RPMI7951 (cell line): ENCODE results near the gene HMGA1. TPM values are rescaled to one million over a fixed set of nuclear protein-coding genes. Genes with fewer than 3 reads are reported as not detected.
"Not testable (repeated sequence)": the region's sequence is repeated elsewhere in the genome, so short reads cannot be mapped to it uniquely, and the experiment has no call there.

Experiments used
- DNase-seq: peaks from one replicate; pipeline ENCODE4 v3.0.0-alpha.2; 2012; ENCODE audit warnings: low read depth
- total RNA-seq: library from RNA; depleted of rRNA; stranded (reverse); fragments of >200 nt; shearing (Covaris generic); gene quantifications from 2 replicates; pipeline ENCODE4 v1.2.3, GENCODE V29; 2014

Gene HMGA1
- total RNA-seq, 1 experiment from 2014 or later, result 398 TPM

DNA sequence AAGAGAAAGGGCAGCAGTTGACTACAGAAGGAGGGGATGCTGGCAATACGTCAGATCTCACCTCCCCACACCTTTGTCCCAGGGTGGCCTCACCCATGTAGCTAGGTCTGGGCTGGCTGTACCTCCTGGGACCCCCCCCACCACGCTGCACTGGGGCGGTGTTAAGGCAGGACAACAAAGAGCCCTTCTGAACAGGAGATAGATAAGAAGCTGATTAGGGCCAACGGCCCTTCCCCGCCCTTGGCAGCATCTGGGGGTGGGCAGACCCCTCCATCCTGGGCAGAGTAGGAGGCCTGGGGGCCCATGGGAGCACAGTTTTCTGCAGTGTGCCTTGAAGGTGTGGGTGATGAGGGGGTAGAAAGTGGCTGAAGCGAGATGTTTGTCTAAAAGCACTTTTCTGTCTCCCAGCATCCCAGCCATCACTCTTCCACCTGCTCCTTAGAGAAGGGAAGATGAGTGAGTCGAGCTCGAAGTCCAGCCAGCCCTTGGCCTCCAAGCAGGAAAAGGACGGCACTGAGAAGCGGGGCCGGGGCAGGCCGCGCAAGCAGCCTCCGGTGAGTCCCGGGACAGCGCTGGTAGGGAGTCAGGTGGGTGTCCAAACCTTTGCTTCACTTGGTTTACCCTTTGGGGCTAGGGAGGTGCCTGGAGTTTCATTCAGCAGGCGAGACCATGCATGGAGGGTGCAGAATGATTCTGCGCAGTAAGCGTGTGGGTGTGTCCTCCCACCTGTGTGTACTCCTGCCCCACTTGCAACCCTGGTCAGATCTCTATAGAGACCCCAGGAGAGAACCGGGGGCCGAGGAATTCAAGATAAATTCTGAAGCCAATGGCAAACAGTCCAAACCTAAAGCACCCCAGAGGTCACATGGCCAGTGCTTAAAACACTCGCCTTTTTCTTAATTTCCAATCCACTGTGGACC, 3.9 kb downstream of the HMGA1 start:
- no peak for DNase-seq

DNA sequence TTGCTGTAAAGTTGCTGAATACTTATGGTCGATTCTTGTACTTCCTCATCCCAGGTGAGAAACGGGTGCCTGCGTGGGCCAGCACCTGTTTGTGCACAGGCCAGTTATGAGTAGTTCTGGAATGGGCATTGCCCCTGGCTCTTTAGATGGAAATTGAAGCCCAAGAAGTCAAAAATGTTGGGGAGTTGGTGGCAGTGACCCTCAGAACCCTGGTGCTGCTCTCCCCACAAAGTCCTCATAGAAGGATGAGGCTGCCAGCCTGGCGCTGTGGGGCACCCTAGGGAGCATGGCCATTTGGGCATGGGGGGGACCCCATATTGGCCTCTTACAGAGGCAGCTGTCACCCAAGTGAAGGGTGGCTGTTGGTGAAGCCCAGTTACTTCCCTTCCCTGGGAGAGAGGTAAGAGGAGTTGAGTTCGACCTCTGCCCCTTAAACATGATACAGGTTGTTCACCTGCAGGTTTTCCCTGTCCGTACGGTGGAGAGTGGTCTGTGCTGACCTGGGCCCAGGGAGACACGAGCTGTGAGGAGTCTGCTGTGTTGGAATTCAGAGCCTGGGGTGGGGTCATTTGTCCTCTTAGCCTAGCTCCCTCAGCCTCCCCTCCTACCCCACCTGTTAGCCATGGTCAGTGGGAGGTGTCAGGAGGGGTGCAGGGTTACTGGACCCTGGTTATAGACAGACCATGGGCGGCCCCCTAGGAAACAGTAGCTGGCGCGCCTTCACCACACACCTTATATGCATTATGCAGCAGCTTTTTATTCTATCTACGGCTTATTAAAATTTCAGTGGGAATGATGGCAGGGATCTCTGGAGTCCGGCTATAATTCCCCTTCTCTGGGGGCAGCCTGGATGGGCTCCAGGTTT, 4.9 kb downstream of the HMGA1 start:
- no peak for DNase-seq

DNA sequence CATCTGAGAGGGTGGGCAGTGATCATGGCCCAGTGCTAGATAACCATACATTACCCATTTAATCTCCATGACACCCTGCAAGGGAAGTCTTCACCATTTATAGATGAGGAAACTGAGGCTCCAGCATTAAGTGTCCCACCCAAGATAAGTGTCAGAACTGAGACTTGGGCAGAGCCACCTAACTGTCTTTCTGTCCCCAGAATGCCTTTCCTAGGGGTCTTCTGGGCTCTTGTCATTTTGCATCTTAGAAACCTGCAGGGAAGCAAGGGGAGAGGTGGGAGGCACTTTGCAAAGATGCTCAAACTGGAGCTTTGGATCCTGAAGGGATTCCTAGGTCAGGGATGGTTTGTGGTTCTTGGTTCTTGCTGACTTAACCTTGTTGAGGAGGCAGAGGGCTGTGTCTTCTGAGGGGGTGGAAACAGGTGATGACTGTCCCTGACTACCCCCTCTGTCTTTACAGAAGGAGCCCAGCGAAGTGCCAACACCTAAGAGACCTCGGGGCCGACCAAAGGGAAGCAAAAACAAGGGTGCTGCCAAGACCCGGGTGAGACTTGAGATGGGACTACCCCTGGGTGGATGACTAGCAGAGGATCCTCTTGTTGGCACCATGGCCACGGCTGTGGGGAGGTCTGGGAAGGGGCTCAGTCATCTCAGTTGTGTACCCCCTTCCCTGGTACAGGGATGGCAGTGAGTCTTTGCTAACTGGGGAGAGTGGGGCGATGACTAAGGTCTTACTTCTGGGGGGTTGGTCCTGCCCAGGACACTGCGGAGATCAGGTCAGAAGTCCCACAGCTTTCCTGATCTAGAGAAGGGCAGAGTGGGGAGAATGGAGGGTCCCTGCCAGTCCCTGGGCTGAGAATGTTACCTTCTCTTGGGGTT, 5.8 kb downstream of the HMGA1 start:
- DNase-seq, result no peak

DNA sequence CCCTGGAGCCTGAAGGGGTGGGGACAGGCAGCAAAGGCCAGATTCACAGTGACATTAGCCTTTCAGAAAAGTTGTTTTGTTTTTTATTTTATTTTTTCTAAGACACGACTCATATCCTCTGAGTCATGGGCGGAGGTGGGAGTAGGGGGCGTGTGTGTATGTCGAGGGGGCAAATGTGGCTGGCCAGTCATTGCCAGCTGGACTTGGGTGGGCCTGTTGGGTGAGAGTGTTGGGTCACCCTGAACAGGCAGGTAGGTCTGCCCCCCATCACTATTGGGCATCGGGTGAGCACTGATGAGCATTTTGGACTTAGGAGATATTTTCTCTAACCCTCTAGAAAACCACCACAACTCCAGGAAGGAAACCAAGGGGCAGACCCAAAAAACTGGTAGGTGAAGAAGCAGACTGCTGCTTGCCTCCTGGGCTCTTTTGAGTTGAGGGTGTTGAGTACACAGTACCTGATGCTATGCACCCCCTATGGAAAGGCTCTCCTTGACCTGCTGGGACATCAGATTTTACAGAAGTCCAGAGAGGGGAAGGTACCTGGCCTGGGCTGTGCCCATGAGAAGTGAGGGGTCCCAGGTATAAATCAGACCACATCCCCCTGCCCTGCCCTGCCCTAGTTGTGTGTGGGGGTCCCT, 6.6 kb downstream of the HMGA1 start:
- DNase-seq, result peak; percentile 68

DNA sequence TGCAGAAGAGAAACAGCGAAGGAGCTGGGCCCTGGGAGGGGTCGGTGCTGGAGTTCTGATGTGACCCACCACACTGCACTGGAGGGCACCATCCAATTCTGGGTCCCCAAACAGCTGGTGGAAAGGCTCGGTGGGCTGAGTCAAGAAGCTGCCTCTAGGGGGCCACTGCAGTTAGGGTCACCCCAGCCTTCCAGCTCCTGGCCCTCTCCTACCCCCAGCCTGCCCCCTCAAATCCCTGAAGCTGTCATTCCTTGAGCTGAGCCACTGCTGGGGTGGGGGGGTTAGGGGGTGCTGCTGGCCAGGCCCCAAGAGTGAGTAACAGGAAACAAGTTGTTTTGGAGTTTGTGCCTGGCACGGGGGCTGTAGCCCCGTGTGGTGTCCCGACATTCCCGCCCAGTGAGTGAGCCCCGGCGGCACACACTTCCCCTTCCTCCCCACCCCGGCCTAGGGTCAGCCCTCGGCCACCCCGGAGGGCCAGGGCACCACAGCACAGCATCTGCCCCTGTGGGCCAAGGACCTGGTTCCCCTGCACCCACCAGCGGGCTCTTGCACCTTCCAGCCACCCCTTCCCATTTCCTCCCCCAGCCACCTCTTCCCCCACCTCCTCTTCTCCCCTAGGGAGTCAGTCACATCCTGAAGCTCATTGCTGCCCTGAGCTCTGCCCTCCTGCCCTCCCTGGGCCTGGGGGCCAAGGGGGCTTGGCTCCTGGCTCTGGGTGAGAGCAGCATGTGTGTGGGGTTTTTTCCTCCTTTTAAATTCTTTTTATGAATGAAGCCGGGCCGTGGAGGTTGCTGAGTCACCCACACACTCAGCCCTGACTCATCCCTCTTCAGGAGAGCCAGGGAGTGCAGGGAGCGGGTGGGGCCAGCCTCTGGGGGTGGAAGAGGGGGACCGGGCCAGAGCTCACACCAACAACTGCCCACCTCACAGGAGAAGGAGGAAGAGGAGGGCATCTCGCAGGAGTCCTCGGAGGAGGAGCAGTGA, 7.5 kb downstream of the HMGA1 start:
- DNase-seq, result peak; percentile 98

DNA sequence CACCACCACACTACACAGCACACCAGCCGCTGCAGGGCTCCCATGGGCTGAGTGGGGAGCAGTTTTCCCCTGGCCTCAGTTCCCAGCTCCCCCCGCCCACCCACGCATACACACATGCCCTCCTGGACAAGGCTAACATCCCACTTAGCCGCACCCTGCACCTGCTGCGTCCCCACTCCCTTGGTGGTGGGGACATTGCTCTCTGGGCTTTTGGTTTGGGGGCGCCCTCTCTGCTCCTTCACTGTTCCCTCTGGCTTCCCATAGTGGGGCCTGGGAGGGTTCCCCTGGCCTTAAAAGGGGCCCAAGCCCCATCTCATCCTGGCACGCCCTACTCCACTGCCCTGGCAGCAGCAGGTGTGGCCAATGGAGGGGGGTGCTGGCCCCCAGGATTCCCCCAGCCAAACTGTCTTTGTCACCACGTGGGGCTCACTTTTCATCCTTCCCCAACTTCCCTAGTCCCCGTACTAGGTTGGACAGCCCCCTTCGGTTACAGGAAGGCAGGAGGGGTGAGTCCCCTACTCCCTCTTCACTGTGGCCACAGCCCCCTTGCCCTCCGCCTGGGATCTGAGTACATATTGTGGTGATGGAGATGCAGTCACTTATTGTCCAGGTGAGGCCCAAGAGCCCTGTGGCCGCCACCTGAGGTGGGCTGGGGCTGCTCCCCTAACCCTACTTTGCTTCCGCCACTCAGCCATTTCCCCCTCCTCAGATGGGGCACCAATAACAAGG, 8.5 kb downstream of the HMGA1 start:
- DNase-seq, result not testable (repeated sequence)

- not testable (repeated sequence) for DNase-seq
Measured at GRCh38 chr6:34245761-34246140, 9.1 kb downstream of the HMGA1 start.

- DNase-seq, result no peak
Measured at GRCh38 chr6:34246249-34246562, 9.5 kb downstream of the HMGA1 start.

DNA sequence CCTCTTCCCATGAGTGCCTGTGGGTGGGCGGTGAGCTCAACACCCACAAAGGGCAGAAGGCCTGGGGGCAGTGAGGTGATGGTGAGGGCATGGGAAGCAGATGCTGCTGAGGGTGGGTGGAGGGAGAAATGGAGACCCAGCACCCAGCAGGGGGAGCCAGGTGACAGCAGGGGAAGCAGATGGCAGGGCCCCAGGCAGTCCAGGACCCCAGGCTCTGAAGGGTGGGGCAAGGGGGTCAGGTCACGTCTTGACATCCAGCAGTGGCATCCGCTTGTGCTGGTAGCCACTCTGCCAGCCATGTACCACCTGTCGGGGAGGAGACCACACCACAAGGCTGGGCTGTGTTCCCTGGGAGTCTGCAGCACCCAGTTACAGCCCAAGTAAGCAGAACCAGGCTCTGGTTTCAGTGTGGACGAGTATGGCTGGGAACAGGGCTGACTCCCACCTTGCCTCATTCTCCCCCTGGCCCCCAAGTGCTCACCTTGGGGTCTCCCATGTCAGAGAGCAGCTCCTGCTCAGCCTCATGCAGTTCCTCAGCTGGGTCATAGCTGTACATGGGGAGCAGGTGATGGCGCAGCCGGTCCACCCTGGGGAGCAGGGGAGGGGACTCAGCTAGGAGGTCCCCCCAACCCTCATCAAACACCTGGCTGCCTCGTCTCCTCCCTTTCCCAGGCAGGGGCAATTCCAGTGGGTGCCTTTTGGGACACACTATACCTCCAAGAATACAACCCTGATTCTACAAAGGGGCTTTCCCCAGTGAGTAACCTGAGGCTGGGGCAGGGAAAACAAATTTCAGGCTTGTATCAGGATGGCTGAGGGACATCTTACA, 10.1 kb downstream of the HMGA1 start:
- DNase-seq, result peak; percentile 79

DNA sequence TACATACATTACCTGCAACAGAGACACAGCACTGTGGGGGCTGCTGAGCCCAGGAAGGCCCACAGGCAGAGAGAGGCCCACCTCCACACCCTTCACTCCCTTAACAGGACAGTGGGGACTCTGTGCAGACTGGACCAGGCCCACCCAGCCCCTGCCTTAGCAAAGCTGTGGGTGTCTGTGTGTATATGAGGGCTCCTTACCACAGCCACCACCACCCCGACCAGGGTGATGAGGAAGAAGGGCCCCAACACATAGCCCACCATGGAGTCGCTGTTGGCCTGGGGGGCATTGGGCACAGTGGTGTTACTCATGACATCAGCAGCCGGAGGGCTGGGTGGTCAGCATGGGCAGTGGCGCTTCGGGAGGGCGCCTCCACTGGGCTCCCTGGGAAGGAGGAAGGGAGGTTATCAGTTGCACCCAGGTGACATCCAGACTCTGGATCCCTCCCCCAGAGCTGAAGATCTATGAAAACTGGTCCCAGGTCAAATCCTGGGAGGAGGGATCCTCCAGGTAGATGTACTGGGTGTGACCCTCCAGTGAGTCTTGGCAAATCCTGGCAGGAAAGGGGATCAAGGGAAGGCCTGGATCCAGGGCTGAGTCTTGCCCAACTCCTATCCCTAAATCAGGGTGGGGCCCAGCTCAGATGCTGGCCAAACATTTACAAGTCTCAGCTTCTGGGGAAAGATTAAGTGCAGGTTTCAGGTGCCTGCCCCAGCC, 11.0 kb downstream of the HMGA1 start:
- no peak for DNase-seq

- peak; percentile 63 for DNase-seq
Measured at GRCh38 chr6:34248198-34248726, 11.6 kb downstream of the HMGA1 start.

DNA sequence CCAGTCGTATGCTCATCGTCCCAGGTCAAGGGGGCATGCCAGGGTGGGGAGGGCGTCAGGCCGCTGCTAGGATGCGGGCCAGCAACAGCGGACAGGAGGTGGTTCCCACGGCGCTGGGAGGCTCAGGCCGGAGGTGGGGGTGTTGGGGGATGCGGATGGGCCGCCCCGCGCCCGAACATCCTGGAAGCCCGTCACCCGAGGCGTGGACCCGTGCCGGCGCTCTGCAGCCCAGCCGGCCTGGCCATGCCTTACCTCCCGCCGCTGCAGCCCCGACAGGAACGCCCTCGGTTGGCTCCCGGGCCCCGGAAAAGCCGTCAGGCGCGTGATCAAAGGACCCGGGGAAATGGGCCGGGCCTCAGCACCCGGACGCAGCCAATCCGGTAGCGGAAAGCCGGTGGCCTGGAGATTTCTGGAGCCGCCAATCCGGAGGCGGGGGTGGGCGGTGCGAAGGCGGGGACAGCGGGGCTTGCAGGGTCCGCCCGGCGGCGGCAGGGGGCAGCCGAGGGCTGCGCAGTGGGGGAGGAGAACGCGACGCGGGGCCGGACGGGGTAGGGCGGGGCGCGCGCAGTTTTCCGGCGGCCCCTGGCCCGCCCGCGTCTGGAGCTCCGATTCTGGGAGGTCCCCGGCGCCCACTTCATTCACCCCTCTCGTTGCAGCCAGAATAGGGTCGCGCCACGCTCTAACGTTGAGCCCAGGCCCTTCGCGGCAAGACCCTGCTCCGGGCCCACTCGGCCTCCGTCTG, 12.2 kb downstream of the HMGA1 start, which contains the start of gene SMIM29:
TSS of gene SMIM29 (minus strand) at position 280 of the 742 bp plus-strand sequence. CDS start 1,215 bp downstream, outside the sequence.
- DNase-seq, result peak; percentile 94

- DNase-seq, result no peak
Measured at GRCh38 chr6:34249469-34250261, 13.0 kb downstream of the HMGA1 start.

DNA sequence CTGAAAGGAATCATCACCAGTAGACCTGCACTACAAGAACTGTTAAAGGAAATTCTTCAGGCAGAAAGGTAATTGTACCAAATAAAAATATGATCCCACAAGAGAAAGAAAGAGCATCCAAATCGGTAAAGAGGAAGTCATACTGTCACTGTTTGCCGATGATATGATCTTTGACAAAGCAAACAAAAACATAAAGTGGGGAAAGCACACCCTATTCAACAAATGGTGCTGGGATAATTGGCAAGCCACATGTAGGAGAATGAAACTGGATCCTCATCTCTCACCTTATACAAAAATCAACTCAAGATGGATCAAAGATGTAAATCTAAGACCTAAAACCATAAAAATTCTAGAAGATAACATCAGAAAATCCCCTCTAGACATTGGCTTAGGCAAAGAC, 15.7 kb downstream of the HMGA1 start:
- DNase-seq, result not testable (repeated sequence)

GRCh38 chr6:34259529-34260069, 22.9 kb downstream of the HMGA1 start:
- DNase-seq, result no peak
